H9 (cell line): Measurements from ENCODE around the gene HIVEP1. TPM values are rescaled to one million over a fixed set of nuclear protein-coding genes. Genes with fewer than 3 reads are reported as not detected.

Experiments
- DNase-seq: peaks from one replicate; pipeline ENCODE4 v3.0.0-alpha.2; 2017
- H2AFZ ChIP-seq: one replicate; pipeline ENCODE4 v1.6.1; 2013; ENCODE audit warnings: mild to moderate bottlenecking, low read length, control low read depth, moderate library complexity
- H2AK5ac ChIP-seq: 2 replicates; pipeline ENCODE4 v1.6.1; 2013; ENCODE audit warnings: low read length, control low read depth, mixed read lengths; ENCODE audit not compliant: insufficient read length
- H2BK120ac ChIP-seq: one replicate; pipeline ENCODE4 v1.6.1; 2013; ENCODE audit warnings: low read depth, mild to moderate bottlenecking, low read length, control low read depth, inconsistent platforms; ENCODE audit not compliant: poor library complexity, severe bottlenecking
- H2BK12ac ChIP-seq: 2 replicates; pipeline ENCODE4 v1.6.1; 2013; ENCODE audit warnings: low read length, control low read depth, mixed read lengths, low read depth; ENCODE audit not compliant: insufficient read length
- H2BK15ac ChIP-seq: 2 replicates; pipeline ENCODE4 v1.6.1; 2013; ENCODE audit warnings: low read depth, low read length, control low read depth
- H2BK20ac ChIP-seq: one replicate; pipeline ENCODE4 v1.6.1; 2013; ENCODE audit warnings: low read depth, mild to moderate bottlenecking, low read length, control low read depth, inconsistent platforms; ENCODE audit not compliant: poor library complexity, severe bottlenecking
- H2BK5ac ChIP-seq: 2 replicates; pipeline ENCODE4 v1.6.1; 2013; ENCODE audit warnings: low read length, control low read depth, mixed read lengths; ENCODE audit not compliant: insufficient read length
- H3K14ac ChIP-seq: 2 replicates; pipeline ENCODE4 v1.6.1; 2013; ENCODE audit warnings: low read length, control low read depth; ENCODE audit not compliant: insufficient read depth
- H3K18ac ChIP-seq: 2 replicates; pipeline ENCODE4 v1.6.1; 2013; ENCODE audit warnings: low read depth, mild to moderate bottlenecking, mixed read lengths, low read length, control low read depth; ENCODE audit not compliant: insufficient read length
- H3K23ac ChIP-seq: 2 replicates; pipeline ENCODE4 v1.6.1; 2013; ENCODE audit warnings: low read length, control low read depth, mixed read lengths, low read depth; ENCODE audit not compliant: insufficient read length
- H3K23me2 ChIP-seq: 2 replicates; pipeline ENCODE4 v1.6.1; 2013; ENCODE audit warnings: low read depth, mild to moderate bottlenecking, mixed read lengths, low read length, control low read depth; ENCODE audit not compliant: insufficient read length, poor library complexity, severe bottlenecking
- H3K27ac ChIP-seq: 2 replicates; pipeline ENCODE4 v1.5.1; 2013; ENCODE audit warnings: low read length, control low read depth, mixed read lengths, low read depth; ENCODE audit not compliant: insufficient read length
- H3K27me3 ChIP-seq: 2 replicates; pipeline ENCODE4 v1.6.1; 2013; ENCODE audit warnings: low read length, control low read depth, inconsistent platforms; ENCODE audit not compliant: insufficient read depth
- H3K4ac ChIP-seq: 2 replicates; pipeline ENCODE4 v1.6.1; 2013; ENCODE audit warnings: low read depth, mild to moderate bottlenecking, control low read depth, inconsistent platforms, low read length, moderate library complexity
- H3K4me1 ChIP-seq: 2 replicates; pipeline ENCODE4 v1.6.1; 2013; ENCODE audit warnings: low read length, control low read depth, inconsistent platforms; ENCODE audit not compliant: insufficient read depth
- H3K4me2 ChIP-seq: 2 replicates; pipeline ENCODE4 v1.6.1; 2013; ENCODE audit warnings: low read length, control low read depth, mixed read lengths; ENCODE audit not compliant: insufficient read length, insufficient read depth
- H3K56ac ChIP-seq: 2 replicates; pipeline ENCODE4 v1.6.1; 2013; ENCODE audit warnings: low read depth, mild to moderate bottlenecking, mixed read lengths, low read length, control low read depth; ENCODE audit not compliant: insufficient read length
- H3K79me1 ChIP-seq: 2 replicates; pipeline ENCODE4 v1.6.1; 2013; ENCODE audit warnings: low read depth, mild to moderate bottlenecking, moderate library complexity, low read length, control low read depth, inconsistent platforms; ENCODE audit not compliant: insufficient read depth, poor library complexity, severe bottlenecking
- H3K79me2 ChIP-seq: 2 replicates; pipeline ENCODE4 v1.6.1; 2013; ENCODE audit warnings: low read length, control low read depth, inconsistent platforms; ENCODE audit not compliant: insufficient read depth
- H3K9ac ChIP-seq: 2 replicates; pipeline ENCODE4 v1.6.1; 2013; ENCODE audit warnings: low read length, control low read depth, mixed read lengths; ENCODE audit not compliant: insufficient read length; ENCODE audit errors: extremely low read depth
- H3K9me3 ChIP-seq: one replicate; pipeline ENCODE4 v1.6.1; 2013; ENCODE audit warnings: low read depth, low read length, inconsistent platforms; ENCODE audit not compliant: control insufficient read depth
- H3T11ph ChIP-seq: one replicate; pipeline ENCODE4 v1.6.1; 2013; ENCODE audit warnings: mild to moderate bottlenecking, low read length, control low read depth, inconsistent platforms
- H4K20me1 ChIP-seq: one replicate; pipeline ENCODE4 v1.6.1; 2013; ENCODE audit not compliant: control insufficient read depth, insufficient read length, insufficient read depth
- H4K5ac ChIP-seq: 2 replicates; pipeline ENCODE4 v1.6.1; 2013; ENCODE audit warnings: low read depth, mild to moderate bottlenecking, mixed read lengths, low read length, control low read depth; ENCODE audit not compliant: insufficient read length
- H4K8ac ChIP-seq: replicated peaks from 2 replicates; pipeline ENCODE4 v1.6.1; 2013; ENCODE audit warnings: low read length, control low read depth, mixed read lengths, low read depth; ENCODE audit not compliant: insufficient read length
- H4K91ac ChIP-seq: 2 replicates; pipeline ENCODE4 v1.6.1; 2013; ENCODE audit warnings: low read depth, mild to moderate bottlenecking, moderate library complexity, mixed read lengths, low read length, control low read depth; ENCODE audit not compliant: insufficient read length
- H3K27ac Mint-ChIP-seq, 3 experiments: 2 replicates in 2 of 3; 3 replicates in 1 of 3; pipeline ENCODE4 v1.8.0; 2020 to 2021; ENCODE audit warnings: mixed read lengths in 3 of 3, mild to moderate bottlenecking in 1 of 3, moderate library complexity in 1 of 3
- H3K27me3 Mint-ChIP-seq: 2 replicates; pipeline ENCODE4 v1.8.0; 2021; ENCODE audit warnings: low read depth, mild to moderate bottlenecking, moderate library complexity, mixed read lengths
- H3K36me3 Mint-ChIP-seq, 3 experiments: 2 replicates in 2 of 3; 3 replicates in 1 of 3; pipeline ENCODE4 v1.8.0; 2020 to 2021; ENCODE audit warnings: low read depth in 3 of 3, mixed read lengths in 3 of 3; ENCODE audit not compliant: insufficient read depth in 1 of 3
- H3K4me1 Mint-ChIP-seq, 2 experiments: 2 replicates each; pipeline ENCODE4 v1.8.0; 2020; ENCODE audit warnings: mixed read lengths in 2 of 2
- H3K4me3 Mint-ChIP-seq, 2 experiments: 2 replicates in 1 of 2; 3 replicates in 1 of 2; pipeline ENCODE4 v1.8.0; 2020 to 2021; ENCODE audit warnings: mild to moderate bottlenecking in 2 of 2, mixed read lengths in 2 of 2, moderate library complexity in 1 of 2
- H3K9me3 Mint-ChIP-seq, 2 experiments: 2 replicates in 1 of 2; 3 replicates in 1 of 2; pipeline ENCODE4 v1.8.0; 2020; ENCODE audit warnings: mild to moderate bottlenecking in 2 of 2, mixed read lengths in 2 of 2, moderate library complexity in 1 of 2
- WGBS: extraction: QIAGEN DNeasy Blood & Tissue Kit; methylation state at CpG from one replicate; pipeline ENCODE4 v1.1.7; 2013; ENCODE audit warnings: missing lambda C conversion rate, low lambda C conversion rate, mixed read lengths; ENCODE audit not compliant: insufficient read length; ENCODE audit errors: extremely low coverage; 5-methylcytosine and 5-hydroxymethylcytosine counted together
- total RNA-seq: library from RNA; stranded (reverse); gene quantifications from 2 replicates; pipeline ENCODE4 v1.2.1, GENCODE V29; 2021
- TF ChIP-seq, protein P1 (sequence below): fragments of 200-600 bp; sonication (generic); conservative IDR thresholded peaks from 3 replicates; pipeline ENCODE4 v1.8.0; 2021; ENCODE audit warnings: antibody characterized with exemption, mild to moderate bottlenecking

Gene HIVEP1
- total RNA-seq, 1 experiment from 2014 or later = 44.2 TPM

DNA sequence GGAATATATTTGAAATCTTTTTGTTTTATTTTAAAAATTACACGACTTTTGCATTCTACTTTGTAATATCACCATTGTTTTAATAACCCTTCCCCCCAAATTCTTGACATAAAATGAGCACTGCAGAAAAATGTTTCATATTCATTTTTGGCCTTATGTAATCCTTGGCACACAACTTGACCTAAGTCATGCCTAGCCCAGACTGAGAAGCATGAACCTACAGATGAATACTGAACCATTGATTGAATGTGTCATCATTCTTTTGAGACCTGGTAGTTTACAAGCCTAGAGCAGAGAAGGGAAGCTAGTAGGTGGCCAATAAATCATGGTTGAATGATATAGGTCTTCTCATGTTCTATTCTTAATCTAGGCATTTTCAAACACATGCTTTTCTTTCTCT lies 188.6 kb downstream of the HIVEP1 start:
- no peaks in the 10 kb centered on the region for H3K79me1 ChIP-seq
- no CpG with 5 or more reads among the region's 1 CpG for WGBS
- Mint-ChIP-seq H3K4me3 (no peak overlapping the region), H3K9me3 (no peaks in the 10 kb centered on the region), H3K27ac (no peak overlapping the region), H3K4me1 (peaks cover 11 to 12% of the 10 kb centered on the region in 2 experiments), H3K36me3 (no peaks in the 10 kb centered on the region), H3K27me3 (no peaks in the 10 kb centered on the region)
- H4K20me1 ChIP-seq = no peaks in the 10 kb centered on the region
- TF ChIP-seq, protein P1, sequence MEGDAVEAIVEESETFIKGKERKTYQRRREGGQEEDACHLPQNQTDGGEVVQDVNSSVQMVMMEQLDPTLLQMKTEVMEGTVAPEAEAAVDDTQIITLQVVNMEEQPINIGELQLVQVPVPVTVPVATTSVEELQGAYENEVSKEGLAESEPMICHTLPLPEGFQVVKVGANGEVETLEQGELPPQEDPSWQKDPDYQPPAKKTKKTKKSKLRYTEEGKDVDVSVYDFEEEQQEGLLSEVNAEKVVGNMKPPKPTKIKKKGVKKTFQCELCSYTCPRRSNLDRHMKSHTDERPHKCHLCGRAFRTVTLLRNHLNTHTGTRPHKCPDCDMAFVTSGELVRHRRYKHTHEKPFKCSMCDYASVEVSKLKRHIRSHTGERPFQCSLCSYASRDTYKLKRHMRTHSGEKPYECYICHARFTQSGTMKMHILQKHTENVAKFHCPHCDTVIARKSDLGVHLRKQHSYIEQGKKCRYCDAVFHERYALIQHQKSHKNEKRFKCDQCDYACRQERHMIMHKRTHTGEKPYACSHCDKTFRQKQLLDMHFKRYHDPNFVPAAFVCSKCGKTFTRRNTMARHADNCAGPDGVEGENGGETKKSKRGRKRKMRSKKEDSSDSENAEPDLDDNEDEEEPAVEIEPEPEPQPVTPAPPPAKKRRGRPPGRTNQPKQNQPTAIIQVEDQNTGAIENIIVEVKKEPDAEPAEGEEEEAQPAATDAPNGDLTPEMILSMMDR = no peak
- no peak overlapping the region for H3K27ac ChIP-seq
- H2BK15ac ChIP-seq = no peak overlapping the region
- H4K91ac ChIP-seq = no peak overlapping the region
- no peaks in the 10 kb centered on the region for H3K79me2 ChIP-seq
- no peaks in the 10 kb centered on the region for H3K9me3 ChIP-seq
- H2BK120ac ChIP-seq = no peak overlapping the region
- no peak for DNase-seq
- H2AK5ac ChIP-seq = no peak overlapping the region
- no peak overlapping the region for H2AFZ ChIP-seq
- H3K14ac ChIP-seq = no peak overlapping the region
- no peak overlapping the region for H4K8ac ChIP-seq
- no peak overlapping the region for H4K5ac ChIP-seq
- no peak overlapping the region for H3K18ac ChIP-seq
- H3K27me3 ChIP-seq = no peaks in the 10 kb centered on the region
- H3T11ph ChIP-seq = no peak overlapping the region
- H2BK5ac ChIP-seq = no peak overlapping the region
- no peaks in the 10 kb centered on the region for H3K4me1 ChIP-seq
- no peak overlapping the region for H3K23ac ChIP-seq
- H3K4ac ChIP-seq = no peak overlapping the region
- no peak overlapping the region for H2BK20ac ChIP-seq
- H2BK12ac ChIP-seq = no peak overlapping the region
- H3K4me2 ChIP-seq = no peak overlapping the region
- H3K56ac ChIP-seq = no peak overlapping the region
- no peak overlapping the region for H3K9ac ChIP-seq
- H3K23me2 ChIP-seq = no peaks in the 10 kb centered on the region
